T-cell (primary cell): Measurements from ENCODE around the gene ARFGEF2. TPM values are rescaled to one million over a fixed set of nuclear protein-coding genes. Genes with fewer than 3 reads are reported as not detected.

Experiments
- ATAC-seq, 4 experiments: fragments of 200-7000 bp in 3 of 4; fragments of 150-1000 bp in 1 of 4; cut with Tn5 transposase; replicated peaks in 1 of 4; 1 replicate in 3 of 4; 2 replicates in 1 of 4; pipeline ENCODE4 v1.10.0; 2021; ENCODE audit warnings: moderate library complexity in 3 of 4, mild to moderate bottlenecking in 2 of 4, moderate number of reproducible peaks in 1 of 4
- CTCF ChIA-PET, 2 donors: fragments of 300-600 bp; sonication (Branson Sonifier 250); formaldehyde crosslinking; loops; one replicate each; lab custom pipeline; 2022; ENCODE audit warnings: antibody characterized with exemption in 2 of 2; lab: Charles Lee
- POLR2A ChIA-PET, 2 donors: fragments of 300-600 bp; sonication (Branson Sonifier 250); formaldehyde crosslinking; loops; one replicate each; lab custom pipeline; 2022; ENCODE audit warnings: antibody characterized with exemption in 2 of 2; lab: Charles Lee
- DNase-seq, 35 experiments: peaks; one replicate each; pipeline versions ENCODE4 v3.0.0 to v3.0.0-alpha.2; 2013 to 2023
- H3K27ac ChIP-seq: one replicate; pipeline ENCODE4 v1.5.1; 2013; ENCODE audit warnings: low read length
- H3K27me3 ChIP-seq, 2 experiments: replicated peaks in 1 of 2; 1 replicate in 1 of 2; 2 replicates in 1 of 2; pipeline versions ENCODE4 v1.6.1 to v1.7.0; 2013; ENCODE audit warnings: low read length in 1 of 2, mixed read lengths in 1 of 2; ENCODE audit not compliant: control insufficient read depth in 2 of 2, insufficient read depth in 2 of 2; ENCODE audit errors: extremely low read depth in 1 of 2
- H3K36me3 ChIP-seq, 2 donors: 1 replicate in 1 of 2; 2 replicates in 1 of 2; pipeline versions ENCODE4 v1.6.1 to v1.7.0; 2013; ENCODE audit warnings: low read length in 1 of 2; ENCODE audit not compliant: control insufficient read depth in 2 of 2, insufficient read depth in 1 of 2; ENCODE audit errors: extremely low read depth in 1 of 2
- H3K4me1 ChIP-seq, 2 experiments: 1 replicate in 1 of 2; 2 replicates in 1 of 2; pipeline versions ENCODE4 v1.6.1 to v1.7.0; 2013; ENCODE audit warnings: low read length in 2 of 2, mixed read lengths in 1 of 2; ENCODE audit not compliant: insufficient read depth in 2 of 2, control insufficient read depth in 1 of 2; ENCODE audit errors: extremely low read depth in 1 of 2
- H3K4me3 ChIP-seq, 2 donors: 1 replicate in 1 of 2; 2 replicates in 1 of 2; pipeline versions ENCODE4 v1.5.1 to v1.7.0; 2013; ENCODE audit warnings: mild to moderate bottlenecking in 2 of 2, low read length in 1 of 2, moderate library complexity in 1 of 2; ENCODE audit not compliant: control insufficient read depth in 1 of 2; ENCODE audit errors: extremely low read depth in 1 of 2
- H3K9me3 ChIP-seq: 2 replicates; pipeline ENCODE4 v1.7.0; 2013
- H3K27ac Mint-ChIP-seq, 2 donors: one replicate each; pipeline ENCODE4 v1.8.0; 2020 to 2021; ENCODE audit warnings: mild to moderate bottlenecking in 2 of 2, mixed read lengths in 2 of 2
- H3K27me3 Mint-ChIP-seq, 2 donors: one replicate each; pipeline ENCODE4 v1.8.0; 2021 to 2022; ENCODE audit warnings: mixed read lengths in 2 of 2
- H3K36me3 Mint-ChIP-seq: one replicate; pipeline ENCODE4 v1.8.0; 2021; ENCODE audit warnings: mixed read lengths
- H3K4me1 Mint-ChIP-seq, 3 donors: one replicate each; pipeline ENCODE4 v1.8.0; 2020 to 2022; ENCODE audit warnings: mixed read lengths in 3 of 3, mild to moderate bottlenecking in 1 of 3
- H3K4me3 Mint-ChIP-seq, 3 donors: one replicate each; pipeline ENCODE4 v1.8.0; 2020 to 2022; ENCODE audit warnings: mild to moderate bottlenecking in 3 of 3, mixed read lengths in 3 of 3, moderate library complexity in 3 of 3
- H3K9me3 Mint-ChIP-seq, 3 donors: one replicate each; pipeline ENCODE4 v1.8.0; 2020 to 2022; ENCODE audit warnings: mixed read lengths in 3 of 3
- WGBS: methylation state at CpG from one replicate; pipeline ENCODE4 v1.1.5; 2013; ENCODE audit warnings: missing lambda C conversion rate; ENCODE audit not compliant: insufficient coverage; 5-methylcytosine and 5-hydroxymethylcytosine counted together
- total RNA-seq, 35 experiments: library from RNA in 6 of 35; stranded (reverse) in 6 of 35; fragments of 120-200 nt in 1 of 35; gene quantifications; one replicate each; pipeline versions ENCODE4 v1.2.1 to v1.2.4 and lab custom pipeline; 2013 to 2026

ARFGEF2 gene
- total RNA-seq, 5 donors from 2014 or later (not counting 1 experiment from before 2014, with no cell fraction given): 23.4 to 30.3 (median 26.0) TPM

DNA sequence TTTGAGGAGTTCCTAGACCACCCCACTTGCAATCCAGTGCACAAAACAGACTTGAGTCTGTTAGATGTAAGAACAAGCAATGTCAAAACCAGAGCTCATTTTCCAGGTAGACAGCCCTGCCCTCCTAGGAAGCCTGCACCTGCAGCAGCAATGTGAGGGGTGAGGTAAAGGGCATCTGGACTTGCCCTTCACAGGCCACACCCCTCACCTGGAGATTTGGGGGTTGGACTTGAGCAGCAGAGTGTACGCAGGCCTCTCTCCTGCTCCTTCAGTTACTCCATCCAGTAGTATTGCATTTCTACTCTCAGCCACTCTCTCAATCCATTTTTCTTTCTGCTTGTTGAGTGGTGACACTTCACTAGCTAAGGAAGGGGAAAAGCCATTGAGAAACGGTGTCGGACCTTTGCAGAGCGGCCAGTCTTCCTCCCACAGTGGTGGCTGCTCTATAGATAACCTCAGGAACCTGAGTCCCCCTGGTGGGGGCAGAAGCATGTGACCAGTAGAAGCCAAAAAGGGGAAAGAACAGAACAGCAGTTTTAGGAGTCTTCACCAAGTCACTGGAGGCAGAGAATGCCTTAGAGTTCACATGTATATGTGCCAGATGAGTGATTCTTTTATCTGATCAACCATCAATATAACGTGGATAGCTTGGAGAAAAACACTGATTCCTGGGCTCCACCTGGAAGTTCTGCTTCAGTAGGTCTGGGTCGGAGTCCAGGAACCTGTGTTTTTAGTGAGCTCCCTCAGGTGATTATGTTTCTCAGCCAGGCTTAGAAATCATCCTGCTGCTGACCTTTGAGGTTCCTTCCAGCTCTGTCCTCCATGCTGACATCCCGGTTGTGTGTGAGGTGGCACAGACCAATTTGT is 28.0 kb downstream of the ARFGEF2 start:
- Mint-ChIP-seq H3K27ac (no peak overlapping the region), H3K9me3 (no peaks in the 10 kb centered on the region), H3K36me3 (peaks cover 42% of the 10 kb centered on the region), H3K27me3 (no peaks in the 10 kb centered on the region), H3K4me3 (no peak overlapping the region), H3K4me1 (no peaks in the 10 kb centered on the region)
- no peaks in the 10 kb centered on the region for H3K4me1 ChIP-seq
- H3K9me3 ChIP-seq: no peaks in the 10 kb centered on the region
- WGBS: 100% methylated on average over 2 of the region's 7 CpGs
- no peak overlapping the region for H3K4me3 ChIP-seq
- ATAC-seq (no peak), DNase-seq (peak in 1 of 35 experiments; percentile 3)
- ChIA-PET CTCF (interaction anchor here in 1 of 2 donors (0.5 kb wide), 1 partner anchor 328 kb away, joined by 3 read pairs; no protein-coding TSS in a partner anchor), POLR2A (interaction anchor here in 1 of 2 donors (0.6 kb wide), 1 partner anchor 298 kb away, joined by 3 read pairs; no protein-coding TSS in a partner anchor)
- H3K36me3 ChIP-seq: peaks cover 23 to 74% of the 10 kb centered on the region in 2 donors
- H3K27me3 ChIP-seq: no peaks in the 10 kb centered on the region
- no peak overlapping the region for H3K27ac ChIP-seq

DNA sequence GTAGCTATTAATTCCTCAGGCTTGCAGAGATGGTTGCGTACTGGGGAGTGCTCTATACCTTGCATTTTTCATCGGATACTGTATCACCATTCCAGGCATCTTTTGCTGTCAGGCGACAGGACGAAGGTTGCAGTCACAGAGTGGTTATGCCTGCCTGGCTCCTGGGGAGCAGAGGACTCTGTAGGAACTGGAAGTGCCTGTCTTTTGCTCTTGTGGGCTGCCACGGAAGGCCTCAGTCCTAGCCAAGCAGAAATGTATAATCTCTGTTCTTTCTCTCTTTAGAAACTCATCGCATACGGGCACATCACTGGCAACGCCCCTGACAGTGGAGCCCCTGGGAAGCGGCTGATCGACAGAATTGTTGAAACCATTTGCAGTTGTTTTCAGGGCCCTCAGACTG is 29.5 kb downstream of the ARFGEF2 start:
- Mint-ChIP-seq H3K4me3 (no peak overlapping the region), H3K4me1 (no peaks in the 10 kb centered on the region), H3K27me3 (no peaks in the 10 kb centered on the region), H3K9me3 (no peaks in the 10 kb centered on the region), H3K27ac (no peak overlapping the region), H3K36me3 (peaks cover 47% of the 10 kb centered on the region)
- Histone ChIP-seq H3K4me1 (no peaks in the 10 kb centered on the region), H3K36me3 (peaks cover 23 to 76% of the 10 kb centered on the region in 2 donors), H3K9me3 (no peaks in the 10 kb centered on the region), H3K27ac (no peak overlapping the region), H3K4me3 (no peak overlapping the region), H3K27me3 (no peaks in the 10 kb centered on the region)
- ChIA-PET CTCF (interaction anchor here in 1 of 2 donors (0.7 kb wide), 1 partner anchor 217 kb away, joined by 6 read pairs; no protein-coding TSS in a partner anchor), POLR2A (no interaction called here)
- DNase-seq: no peak
- WGBS: 95% methylated on average over 9 of the region's 10 CpGs
- ATAC-seq: no peak

DNA sequence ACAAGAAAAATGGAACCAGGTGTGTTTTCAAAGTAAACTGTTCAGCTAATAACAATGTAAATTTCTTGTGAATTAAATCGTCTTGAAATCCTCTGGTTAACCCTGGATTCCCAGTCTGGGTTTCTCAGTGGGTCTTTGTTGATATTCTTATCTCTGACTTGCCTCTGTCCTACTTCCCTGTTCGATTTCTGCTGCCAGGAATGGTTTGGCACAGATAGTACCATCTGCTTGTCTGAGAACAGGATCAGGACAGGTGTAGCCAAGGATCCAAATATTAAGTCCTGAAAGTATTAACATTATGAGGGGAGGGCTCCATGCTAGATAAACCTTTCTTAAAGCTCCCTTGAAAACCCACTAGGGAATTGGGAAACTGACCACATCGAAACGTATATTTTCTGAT is 30.1 kb downstream of the ARFGEF2 start:
- H3K9me3 Mint-ChIP-seq: no peaks in the 10 kb centered on the region
- ATAC-seq (no peak), DNase-seq (no peak)
- H3K27ac Mint-ChIP-seq: no peak overlapping the region
- Histone ChIP-seq H3K27me3 (no peaks in the 10 kb centered on the region), H3K27ac (no peak overlapping the region), H3K4me3 (no peak overlapping the region), H3K36me3 (peaks cover 23 to 75% of the 10 kb centered on the region in 2 donors), H3K4me1 (no peaks in the 10 kb centered on the region), H3K9me3 (no peaks in the 10 kb centered on the region)
- H3K4me1 Mint-ChIP-seq: no peaks in the 10 kb centered on the region
- WGBS: 83% methylated on average over 1 of the region's 4 CpGs
- peaks cover 48% of the 10 kb centered on the region for H3K36me3 Mint-ChIP-seq
- POLR2A ChIA-PET: no interaction called here
- H3K4me3 Mint-ChIP-seq: no peak overlapping the region
- no peaks in the 10 kb centered on the region for H3K27me3 Mint-ChIP-seq
- CTCF ChIA-PET: no interaction called here

DNA sequence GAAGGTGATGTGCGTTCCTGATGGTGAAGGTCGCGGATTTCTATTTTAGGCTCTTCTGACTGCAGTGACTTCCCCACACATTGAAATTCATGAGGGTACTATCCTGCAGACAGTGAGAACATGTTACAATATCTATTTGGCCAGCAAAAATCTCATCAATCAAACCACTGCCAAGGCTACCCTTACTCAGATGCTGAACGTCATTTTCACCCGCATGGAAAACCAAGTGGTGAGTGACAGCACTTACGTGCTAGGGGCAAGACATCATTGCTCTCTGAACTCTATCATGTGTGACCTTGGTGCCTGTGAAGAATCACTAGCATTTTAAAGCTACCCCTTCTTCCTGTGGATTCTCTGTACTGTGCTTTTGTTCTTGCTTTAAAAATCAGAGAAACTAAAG is 31.1 kb downstream of the ARFGEF2 start:
- CTCF ChIA-PET: no interaction called here
- H3K4me1 Mint-ChIP-seq: no peaks in the 10 kb centered on the region
- no peak overlapping the region for H3K4me3 Mint-ChIP-seq
- Histone ChIP-seq H3K27ac (no peak overlapping the region), H3K36me3 (peaks cover 23 to 85% of the 10 kb centered on the region in 2 donors), H3K9me3 (no peaks in the 10 kb centered on the region), H3K4me3 (no peak overlapping the region), H3K27me3 (no peaks in the 10 kb centered on the region), H3K4me1 (no peaks in the 10 kb centered on the region)
- ATAC-seq (no peak), DNase-seq (no peak)
- peaks cover 58% of the 10 kb centered on the region for H3K36me3 Mint-ChIP-seq
- 97% methylated on average over 3 of the region's 6 CpGs for WGBS
- POLR2A ChIA-PET: interaction anchor here in 1 of 2 donors (0.6 kb wide), 1 partner anchor 1792 kb away, joined by 3 read pairs; no protein-coding TSS in a partner anchor
- no peak overlapping the region for H3K27ac Mint-ChIP-seq
- H3K9me3 Mint-ChIP-seq: no peaks in the 10 kb centered on the region
- H3K27me3 Mint-ChIP-seq: no peaks in the 10 kb centered on the region

DNA sequence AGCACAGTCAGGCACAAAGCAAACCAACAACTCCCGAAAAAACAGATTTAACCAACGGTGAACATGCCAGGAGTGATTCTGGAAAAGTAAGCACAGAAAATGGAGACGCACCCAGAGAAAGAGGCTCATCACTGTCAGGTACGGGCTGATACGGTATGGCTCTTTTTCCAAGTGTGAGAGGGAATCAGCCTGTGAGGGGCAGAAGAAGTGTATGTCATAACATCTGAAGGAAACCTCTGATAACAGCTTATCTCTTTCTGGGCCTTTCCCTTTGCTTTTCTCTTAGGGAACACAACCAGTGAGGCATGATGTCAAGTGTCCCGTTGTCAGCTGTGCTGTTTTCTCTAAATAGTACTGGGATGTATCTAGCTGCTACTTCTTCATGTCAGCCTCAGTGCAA is 32.1 kb downstream of the ARFGEF2 start:
- Histone ChIP-seq H3K9me3 (no peaks in the 10 kb centered on the region), H3K4me3 (no peak overlapping the region), H3K27ac (no peak overlapping the region), H3K4me1 (no peaks in the 10 kb centered on the region), H3K27me3 (no peaks in the 10 kb centered on the region), H3K36me3 (peaks cover 20 to 83% of the 10 kb centered on the region in 2 donors)
- H3K27ac Mint-ChIP-seq: no peak overlapping the region
- no peaks in the 10 kb centered on the region for H3K27me3 Mint-ChIP-seq
- ChIA-PET POLR2A (no interaction called here), CTCF (no interaction called here)
- H3K4me1 Mint-ChIP-seq: no peaks in the 10 kb centered on the region
- H3K9me3 Mint-ChIP-seq: no peaks in the 10 kb centered on the region
- ATAC-seq (no peak), DNase-seq (no peak)
- H3K36me3 Mint-ChIP-seq: peaks cover 61% of the 10 kb centered on the region
- H3K4me3 Mint-ChIP-seq: no peak overlapping the region
- 96% methylated on average over 4 of the region's 6 CpGs for WGBS

DNA sequence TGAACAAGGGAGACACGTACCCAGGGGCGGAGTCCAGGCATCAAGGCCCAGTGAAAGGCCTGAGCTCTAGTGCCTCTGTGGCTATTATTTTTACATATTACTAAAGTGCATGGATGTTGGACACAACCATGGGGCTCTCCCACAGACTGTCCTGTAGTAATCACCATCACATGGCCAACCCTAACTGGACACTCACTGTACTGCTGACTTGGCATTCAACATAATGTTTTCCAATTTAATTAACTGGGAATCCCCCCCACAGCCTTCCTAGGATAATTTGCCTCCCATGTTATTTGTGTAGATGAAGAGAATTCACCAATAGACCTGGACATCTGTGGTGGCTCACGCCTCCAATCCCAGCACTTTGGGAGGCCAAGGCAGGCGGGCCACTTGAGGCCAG is 34.5 kb downstream of the ARFGEF2 start:
- no peaks in the 10 kb centered on the region for H3K9me3 Mint-ChIP-seq
- ChIA-PET POLR2A (no interaction called here), CTCF (no interaction called here)
- Histone ChIP-seq H3K36me3 (peaks cover 17 to 72% of the 10 kb centered on the region in 2 donors), H3K27ac (no peak overlapping the region), H3K4me3 (no peak overlapping the region), H3K27me3 (no peaks in the 10 kb centered on the region), H3K9me3 (no peaks in the 10 kb centered on the region), H3K4me1 (no peaks in the 10 kb centered on the region)
- no peak for DNase-seq
- ATAC-seq: no peak
- no peak overlapping the region for H3K4me3 Mint-ChIP-seq
- H3K27ac Mint-ChIP-seq: no peak overlapping the region
- no peaks in the 10 kb centered on the region for H3K27me3 Mint-ChIP-seq
- no CpG with 5 or more reads among the region's 4 CpGs for WGBS
- peaks cover 58% of the 10 kb centered on the region for H3K36me3 Mint-ChIP-seq
- H3K4me1 Mint-ChIP-seq: no peaks in the 10 kb centered on the region
